Stimulated activated CD4-positive, alpha-beta T cell treated with anti-CD3 and anti-CD28 coated beads, Interleukin-1b, Interleukin-23, amount 100 ng/mL, for 1 hour (primary cell): ENCODE measurements around the gene LSAMP.

ENCODE experiments used
- DNase-seq, 2 donors: peaks; one replicate each; pipeline ENCODE4 v3.0.0-alpha.2; 2020; ENCODE audit warnings: low read depth in 2 of 2

LSAMP gene

DNA sequence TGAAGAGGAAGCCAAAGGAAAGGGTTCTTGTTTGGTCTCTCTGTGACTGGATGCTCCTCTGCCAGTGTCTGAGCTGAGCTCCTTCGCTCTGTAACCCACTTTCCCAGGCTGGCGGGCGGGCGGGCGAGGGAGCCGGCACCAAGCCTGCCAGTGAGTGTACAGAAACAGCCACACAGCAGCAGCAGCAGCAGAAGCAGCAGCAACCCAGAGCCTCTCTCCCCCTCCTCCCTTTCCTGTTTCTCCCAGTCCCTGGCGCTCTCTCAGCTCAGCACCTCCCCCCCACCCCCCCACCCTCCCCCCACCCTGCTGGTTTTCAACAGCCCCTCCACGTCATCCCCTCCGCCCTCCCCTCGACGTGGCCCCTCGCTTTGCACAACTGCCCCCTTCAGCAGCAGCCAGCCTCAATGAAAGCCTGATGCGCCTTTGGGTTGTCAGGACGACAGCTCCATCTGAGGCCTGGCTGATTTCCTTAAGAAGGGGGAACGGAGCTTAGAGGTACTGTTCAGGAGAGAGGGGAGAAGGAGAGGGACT, at the start of gene LSAMP:
Gene LSAMP (minus strand): TSS at position 177 of the 531 bp plus-strand sequence.
- no peak for DNase-seq

DNA sequence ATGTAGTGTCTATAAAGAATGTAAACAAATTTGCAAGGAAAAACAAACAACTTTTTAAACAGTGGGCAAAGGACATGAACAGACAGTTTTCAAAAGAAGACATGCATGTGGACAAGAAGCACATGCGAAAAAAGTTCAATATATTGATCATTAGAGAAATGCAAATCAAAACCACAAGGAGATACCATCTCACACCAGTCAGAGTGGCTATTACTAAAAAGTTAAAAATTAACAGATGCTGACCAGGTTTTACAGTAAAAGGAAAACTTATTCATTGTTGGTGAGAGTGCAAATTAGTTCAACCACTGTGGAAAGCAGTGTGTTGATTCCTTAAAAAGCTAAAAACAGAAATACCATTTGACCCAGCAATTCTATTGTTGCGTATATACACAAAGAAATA, 47.1 kb upstream of the LSAMP start:
- DNase-seq: no peak

DNA sequence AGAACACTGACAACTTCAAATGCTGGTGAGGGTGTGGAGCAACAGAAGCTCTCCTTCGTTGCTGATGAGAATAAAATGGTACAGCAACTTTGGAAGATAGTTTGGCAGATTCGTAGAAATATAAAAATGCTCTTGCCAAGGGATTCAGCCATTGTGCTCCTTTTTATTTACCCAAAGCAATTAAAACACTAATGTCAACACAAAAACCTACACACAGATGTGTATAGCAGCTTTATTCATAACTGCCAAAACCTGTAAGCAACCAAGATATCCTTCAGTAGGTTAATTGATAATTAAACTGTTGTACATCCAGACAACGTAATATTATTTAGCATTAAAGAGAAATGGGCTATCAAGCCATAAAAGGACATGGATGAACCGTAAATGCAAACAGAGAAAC, 37.8 kb upstream of the LSAMP start:
- DNase-seq: no peak

DNA sequence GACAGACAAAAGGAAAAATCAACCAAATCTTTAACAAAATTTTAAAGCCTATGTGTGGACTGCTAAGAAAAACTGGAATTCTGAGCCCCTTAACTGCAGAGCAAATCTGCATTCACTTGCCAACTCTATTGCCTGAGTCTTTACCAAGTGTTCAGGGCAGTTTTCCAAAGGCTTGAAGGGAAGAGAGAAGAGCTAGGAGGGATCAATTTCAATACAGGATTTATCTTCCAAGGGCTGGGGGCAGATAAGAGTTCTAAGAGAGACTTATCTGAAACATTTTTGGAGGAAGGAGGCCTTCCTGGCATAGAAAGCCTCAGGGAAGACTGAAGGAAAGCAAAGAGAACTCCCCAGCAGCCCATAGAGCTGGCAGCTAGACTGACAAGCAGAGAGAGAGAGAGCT, 31.4 kb upstream of the LSAMP start:
- DNase-seq: no peak

DNA sequence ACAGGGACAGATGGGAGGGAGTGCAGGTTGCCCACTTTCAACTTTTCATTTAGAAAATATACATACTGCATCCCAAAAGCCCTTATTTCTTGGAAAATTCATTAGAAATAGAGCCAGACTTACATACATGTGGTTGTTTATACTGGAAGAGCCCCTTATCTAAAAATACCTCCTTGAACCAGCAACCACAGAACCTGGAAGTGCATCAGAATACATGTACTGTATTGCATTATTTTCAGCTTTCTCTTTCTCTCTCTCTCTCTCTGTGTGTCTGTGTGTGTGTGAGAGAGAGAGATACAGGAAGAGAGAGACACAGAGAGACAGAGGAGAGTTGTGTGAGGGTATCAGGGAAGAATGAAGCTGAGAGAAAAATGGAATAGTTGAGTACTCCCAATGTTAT, 29.5 kb upstream of the LSAMP start:
- no peak for DNase-seq

DNA sequence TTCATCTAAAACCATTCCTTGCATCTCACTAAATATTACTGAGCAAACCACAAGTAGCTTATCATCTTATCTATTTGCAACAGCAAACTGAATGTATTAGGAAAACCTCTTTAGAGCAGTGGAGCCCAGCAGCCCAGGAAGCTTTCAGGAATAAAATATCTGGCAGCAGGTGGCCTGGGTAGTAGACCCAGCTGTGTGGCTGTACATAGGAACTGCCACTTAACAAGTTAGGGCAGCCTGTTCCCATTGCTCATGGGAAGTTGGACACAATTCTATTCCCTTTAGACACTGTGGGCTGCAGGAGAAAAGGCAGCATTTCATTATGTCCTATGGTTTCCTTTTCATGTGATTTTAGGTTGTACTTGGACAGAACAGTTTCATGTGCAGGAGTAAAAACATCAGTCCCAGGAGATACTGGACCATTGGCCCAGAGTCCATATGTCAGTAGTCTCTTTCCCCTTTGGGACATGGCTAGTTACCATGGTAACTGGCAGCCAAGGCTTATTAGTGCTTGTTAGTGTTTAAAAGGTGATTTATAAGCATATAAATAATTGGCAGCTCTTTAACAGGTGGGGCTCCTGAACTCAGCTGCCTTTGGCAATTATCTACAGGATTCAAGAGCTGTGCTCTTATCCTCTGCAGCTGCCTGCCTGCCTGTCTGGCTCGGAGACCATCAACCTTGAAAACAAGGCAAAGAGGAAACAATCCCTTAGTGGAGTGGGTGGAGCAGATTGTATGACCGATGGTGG, 28.9 kb upstream of the LSAMP start:
- no peak for DNase-seq

DNA sequence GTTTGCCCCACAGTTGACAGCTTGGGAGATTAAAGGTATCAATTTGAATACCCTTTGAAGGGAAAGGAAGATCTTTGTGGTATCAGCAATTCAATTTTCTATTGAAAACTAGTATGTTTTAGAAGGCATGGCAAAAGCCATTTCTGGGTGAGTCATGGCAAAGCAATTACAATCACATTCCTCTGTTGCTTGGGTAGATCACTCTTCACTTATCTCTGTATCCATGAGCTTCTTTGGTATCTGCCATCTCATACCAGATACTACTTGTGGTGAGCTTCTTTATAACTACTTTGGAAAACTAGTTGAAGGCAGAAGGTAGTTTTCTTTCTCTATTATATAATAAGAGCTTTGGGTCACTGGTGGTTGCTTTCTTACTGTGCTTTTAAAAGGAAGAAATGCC, 28.3 kb upstream of the LSAMP start:
- DNase-seq: no peak

DNA sequence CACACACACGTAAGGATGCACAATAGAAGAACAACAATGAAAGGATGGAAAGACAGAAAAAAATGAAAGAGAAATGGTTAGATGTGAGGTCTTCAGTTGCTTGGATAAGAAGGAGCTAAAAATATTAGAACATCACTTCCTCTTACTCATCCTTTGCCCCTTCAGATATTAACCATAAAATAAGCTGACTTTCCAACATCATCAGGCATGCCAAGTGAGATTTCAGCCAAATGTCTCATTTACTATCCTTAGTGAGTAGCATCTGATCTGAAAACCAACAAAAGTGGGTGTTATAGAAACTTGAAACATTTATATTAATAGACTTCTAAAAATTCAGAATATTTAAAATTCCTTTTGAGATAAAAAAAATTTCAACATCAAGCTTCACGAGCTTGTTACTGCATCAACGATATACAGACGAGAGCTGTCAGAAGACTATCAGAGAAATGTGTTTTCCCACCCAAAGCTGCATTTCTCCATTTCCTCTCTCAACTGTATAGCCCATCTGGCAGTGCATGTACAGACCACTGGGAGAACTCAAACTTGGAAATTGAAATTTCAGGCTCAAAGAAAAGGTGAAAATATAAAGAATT, 25.4 kb upstream of the LSAMP start:
- no peak for DNase-seq

DNA sequence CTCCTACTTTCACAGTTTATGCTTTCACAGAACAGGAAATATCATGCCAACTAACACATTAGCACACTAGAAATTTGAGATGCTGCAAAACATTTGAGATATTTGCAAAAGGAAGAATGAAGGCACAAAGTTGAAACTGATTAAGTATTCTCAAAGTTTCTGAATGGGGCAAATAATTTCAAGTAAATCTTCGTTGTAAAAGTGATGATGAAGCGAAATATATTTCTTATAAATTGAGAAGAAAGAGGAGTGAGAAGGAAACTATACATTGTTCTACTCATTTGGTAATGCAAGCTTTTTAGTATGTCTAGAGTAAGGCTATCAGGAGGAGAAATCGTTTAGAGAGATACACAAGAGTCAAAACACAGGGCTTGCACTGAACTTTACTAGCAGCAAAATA, 24.3 kb upstream of the LSAMP start:
- DNase-seq: no peak

DNA sequence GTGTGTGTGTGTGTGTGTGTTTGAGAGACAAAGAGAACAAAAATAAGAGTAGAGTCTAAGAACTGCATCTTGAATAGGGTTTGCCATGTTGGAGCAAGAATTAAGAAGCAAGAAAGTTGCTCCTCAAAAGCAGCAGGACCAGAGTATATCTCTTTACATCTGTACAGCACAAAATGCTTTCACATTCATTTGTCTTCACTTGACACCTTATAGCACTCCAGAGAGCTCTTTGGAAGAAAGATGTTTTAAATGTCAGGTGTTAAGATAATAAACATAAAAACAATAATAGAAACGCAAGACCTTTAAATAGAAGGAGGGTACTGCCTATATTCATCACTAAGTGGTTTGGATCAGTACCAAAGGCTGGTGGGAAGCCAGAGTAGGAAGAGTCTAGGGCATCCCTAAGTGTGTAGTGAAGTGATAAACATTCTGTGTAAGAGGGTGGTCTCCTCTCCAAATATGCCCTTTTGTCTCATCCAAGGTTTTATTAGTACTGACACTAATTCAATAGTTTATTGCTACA, 19.1 kb upstream of the LSAMP start:
- no peak for DNase-seq

DNA sequence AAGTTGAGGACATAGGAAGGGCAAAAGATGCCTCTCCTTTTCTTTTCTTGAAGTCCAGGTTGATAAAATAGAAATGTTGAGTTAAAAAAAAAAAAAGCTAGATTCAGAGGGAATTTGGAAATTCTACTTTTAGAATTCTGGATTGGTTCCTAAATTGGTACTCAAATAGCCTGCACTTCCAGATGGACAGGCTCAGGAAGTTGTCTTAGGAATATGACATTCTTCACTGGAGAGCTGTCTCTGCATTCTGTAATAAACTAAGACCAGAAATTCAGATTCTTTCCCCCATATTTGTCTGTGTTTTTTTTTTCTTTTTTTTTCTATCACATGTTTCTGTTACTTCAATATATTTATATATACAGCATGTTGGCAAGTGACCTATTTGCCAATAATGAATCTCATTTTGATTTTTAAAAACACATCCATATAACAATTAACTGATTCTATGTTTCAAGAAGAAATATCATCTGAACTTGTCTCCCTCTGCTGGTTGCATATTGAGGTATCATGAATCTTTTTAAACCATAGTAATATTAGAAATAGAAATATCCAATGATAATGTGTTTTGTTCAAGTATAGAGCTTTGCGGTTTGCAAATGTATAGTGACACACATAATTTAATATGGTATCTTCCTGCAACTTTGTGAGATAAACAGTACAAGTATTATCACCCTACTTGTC, 8.5 kb upstream of the LSAMP start:
- no peak for DNase-seq

DNA sequence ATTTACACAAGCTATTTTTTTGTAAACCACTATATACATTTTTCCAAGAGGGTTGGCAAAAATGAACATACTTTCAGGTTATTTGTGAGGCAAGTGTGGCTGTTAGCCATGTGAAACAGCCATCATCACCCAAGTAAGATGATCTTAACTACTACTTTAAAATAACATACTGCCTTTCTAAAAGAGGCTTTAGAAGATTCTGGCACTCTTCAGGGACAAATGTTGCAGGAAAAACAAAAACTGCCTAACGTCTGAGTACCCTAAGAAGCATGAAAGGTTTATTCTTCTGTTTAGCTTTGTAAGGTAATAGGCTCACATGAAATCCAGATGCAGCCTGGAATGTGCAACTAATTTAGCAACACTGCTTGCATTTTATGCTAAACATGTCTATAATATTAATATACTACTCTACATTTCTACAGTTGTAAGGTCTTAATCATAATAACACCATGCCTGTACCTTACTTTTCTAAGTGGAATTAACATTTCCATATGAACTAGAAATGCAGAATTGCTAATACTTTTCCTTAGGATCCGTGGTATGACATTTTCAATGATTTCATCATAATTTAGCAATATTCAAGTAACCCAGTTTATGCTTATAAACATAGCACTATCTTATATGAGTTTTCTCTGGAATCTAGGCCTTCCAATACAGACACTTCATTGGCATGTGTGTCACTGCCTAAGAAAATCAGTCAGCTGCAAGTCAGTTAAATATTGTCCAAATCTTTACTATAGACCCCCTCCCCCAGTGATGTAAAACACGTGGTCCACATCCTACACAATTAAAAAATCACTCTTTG, 4.5 kb upstream of the LSAMP start:
- no peak for DNase-seq

DNA sequence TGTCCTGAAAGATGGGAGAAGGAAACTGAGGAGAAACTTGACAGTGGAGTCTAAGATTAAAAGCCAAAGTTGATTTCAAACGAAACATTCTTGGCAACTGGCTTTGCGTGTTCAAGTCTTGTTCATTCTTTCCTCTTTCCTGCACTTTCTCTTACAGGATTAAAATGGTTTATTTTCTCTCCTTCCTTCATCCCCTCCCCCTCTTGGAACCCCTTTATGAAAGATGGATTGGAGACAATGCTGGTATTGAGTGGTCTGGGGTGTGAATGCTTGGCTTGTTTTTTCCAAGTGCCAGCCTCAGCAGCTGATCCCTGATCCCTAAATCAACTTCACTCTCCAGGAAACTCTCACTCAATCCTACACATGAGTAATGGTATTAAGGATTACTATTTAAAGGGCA, 703 bp upstream of the LSAMP start:
- no peak for DNase-seq

DNA sequence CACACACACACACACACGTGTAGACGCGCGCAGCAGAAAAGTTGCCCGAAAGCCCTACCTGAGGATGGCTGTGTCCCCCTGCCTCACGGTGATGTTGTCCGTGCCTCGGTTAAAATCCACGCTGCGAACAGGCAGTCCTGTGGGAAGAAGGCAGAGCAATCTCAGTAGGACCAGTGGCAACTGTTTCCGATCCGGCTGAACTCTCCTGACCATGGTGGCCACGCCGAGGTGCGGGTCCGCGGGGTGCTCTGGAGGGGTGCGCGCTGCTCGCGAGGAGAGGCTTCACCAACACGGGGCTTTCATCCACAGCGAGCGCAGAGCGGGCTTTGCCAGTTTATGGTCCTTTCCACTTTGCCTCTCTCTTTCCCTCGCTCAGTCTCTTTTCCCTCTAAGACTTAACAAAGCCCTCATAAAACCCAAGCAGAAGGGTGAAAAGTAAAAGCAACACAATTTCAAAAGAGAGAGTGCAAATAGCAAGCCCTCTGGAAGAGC, 422 bp downstream of the LSAMP start:
- DNase-seq: no peak

DNA sequence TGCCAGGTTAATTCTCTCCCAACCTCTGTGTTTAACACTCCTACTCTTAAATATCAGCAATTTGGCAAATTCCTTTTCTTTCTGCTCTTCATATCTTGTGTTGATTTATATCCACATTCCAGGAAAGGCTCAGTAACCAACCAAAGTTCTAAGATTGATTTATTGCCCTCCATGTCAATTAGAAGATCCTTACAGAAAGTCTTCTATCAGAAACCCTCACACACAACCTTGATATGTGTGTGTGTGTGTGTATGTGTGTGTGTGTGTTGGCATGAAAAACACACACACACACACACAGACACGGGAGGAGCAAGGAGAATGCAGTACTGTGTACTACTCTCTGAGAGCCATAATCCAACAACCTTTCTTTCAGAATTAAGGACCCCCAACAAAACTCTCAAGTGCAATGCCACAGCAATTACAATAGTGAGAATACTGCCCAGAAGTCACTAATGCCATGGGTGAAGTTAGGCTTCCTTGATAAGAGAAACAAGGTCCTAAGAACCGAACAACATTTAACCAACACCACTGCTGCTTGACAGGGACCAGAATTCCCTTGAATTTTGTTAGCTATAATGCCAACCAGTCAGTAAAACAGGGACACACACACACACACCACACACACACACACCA, 1.1 kb downstream of the LSAMP start:
- DNase-seq: no peak

DNA sequence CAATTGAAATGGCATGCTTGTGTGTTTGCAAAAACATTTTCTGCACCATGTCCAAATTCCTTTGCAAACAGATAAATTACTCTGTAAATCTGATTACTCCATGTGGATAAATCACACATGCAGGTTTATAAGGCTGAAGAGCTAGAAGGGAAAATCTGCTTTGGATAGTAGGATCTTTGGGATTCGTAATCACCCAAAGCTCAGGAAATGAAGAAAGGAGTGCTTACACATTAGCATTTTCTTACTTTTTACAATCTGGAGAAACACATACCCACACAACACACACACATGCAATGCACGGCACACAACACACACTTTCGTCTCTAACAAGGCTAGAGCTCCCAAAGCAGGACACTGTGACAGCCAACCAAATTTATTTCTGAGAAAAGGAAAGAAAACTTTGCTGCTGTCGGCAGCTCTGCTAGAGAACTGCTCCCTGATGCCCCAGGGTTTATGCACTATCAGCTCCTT, 2.1 kb downstream of the LSAMP start:
- DNase-seq: no peak

DNA sequence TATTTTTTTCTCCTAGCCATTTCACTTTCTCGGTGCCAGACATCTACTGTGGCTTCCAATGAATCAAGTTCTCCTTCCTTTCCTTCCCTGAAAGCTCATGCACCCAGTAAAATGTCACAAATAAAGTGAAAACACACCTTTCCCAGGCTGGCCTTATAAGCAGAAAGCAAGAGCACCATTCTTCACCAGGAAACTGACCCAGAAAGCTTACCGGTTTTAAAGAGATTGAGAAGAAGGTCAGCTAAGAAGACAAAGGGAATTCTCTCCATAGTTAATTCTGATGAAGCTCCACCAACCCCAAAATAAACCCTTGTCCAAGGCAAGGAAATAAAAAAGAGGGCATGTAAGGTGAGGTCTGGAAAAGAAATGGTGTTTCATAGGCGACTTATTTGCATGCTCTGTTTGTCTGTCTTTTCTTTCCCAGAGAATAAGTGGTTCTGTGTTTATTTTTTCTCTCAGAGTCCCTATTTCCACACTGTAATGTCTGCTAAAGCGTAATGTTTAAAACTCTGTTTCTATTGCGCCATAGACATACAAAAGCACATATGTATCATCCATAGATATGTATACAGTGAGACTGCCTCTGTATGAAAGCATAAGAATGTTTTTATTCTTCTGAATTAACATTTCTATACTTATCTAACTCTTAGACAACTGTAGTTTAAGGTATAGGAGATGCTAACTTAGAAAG, 2.8 kb downstream of the LSAMP start:
- no peak for DNase-seq

DNA sequence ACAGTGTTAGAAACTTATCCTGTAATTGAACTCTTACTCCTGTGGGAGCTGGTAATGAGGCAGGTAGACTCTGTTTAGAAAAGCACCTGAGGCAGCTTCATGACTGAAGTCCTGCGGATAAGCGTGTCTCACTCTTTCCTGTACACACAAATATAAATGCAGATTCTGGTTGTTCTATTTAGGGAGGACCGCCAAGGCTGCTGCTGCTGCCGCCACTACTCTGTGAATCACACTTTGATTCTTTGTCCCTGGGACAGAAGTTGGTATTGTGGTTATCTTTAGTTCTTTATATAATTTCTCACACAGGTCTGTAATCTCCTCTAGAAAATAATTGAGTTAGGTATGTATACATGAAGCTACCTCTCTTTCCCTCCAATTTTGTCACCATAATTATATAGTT, 3.6 kb downstream of the LSAMP start:
- no peak for DNase-seq

DNA sequence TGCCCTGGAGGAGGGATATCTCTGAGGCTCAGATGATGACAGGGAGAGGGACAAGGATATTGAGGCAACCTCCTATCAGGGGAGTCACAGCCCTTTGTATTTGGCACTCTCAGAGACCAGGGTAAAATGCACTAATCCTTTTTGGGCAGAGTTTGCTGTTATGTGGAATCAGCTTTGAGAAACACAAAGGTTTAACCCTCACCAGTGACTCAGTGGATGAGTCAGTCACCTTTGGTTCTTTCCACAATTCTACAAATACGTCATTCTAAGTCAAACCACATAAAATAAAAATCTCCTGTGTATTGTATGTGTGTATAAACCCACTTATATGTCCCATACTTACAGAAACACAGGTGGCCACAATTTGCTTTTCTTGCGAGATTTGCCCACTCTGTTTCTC, 5.1 kb downstream of the LSAMP start:
- no peak for DNase-seq

DNA sequence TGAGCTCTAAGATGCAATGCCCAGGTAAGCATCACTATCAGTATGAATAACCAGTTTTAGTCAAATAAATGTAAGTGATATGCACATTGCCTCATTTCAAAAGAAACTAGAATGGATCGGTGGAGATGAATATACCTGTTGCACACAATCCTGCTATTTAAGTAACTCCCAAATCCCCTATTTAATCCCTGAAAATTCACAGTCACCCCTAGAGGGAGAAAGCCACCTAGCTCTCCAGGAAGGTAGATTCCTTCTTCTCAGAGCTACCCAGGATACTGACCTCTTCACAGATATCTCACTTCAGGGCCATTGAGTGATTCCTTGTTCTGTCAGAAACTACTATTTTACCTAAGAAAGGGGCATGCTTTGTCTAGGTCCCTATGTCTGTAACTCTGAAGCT, 11.7 kb downstream of the LSAMP start:
- DNase-seq: no peak

DNA sequence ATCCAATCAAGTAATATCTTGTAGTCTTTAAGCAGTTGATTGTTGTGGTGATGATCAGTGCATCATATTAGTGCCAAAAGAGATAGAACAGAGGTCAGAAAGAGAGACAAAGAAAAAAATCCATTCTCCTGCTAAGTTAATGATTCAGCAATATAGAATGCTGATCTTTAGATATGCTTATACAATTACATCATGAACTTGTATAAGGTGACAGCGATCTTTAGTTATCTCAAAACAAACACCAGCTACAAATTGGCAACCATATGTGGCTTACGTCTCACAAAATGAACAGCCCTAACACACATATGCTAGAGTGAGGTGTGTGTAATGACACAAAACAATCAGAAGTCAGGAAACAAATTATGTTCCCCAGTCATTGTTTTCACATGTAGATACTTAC, 12.5 kb downstream of the LSAMP start:
- DNase-seq: no peak
